HG02852 (cell line): ENCODE results near the gene FOXQ1.
"Not testable (repeated sequence)": the region's sequence is repeated elsewhere in the genome, so short reads cannot be mapped to it uniquely, and the experiment has no call there.

ENCODE experiments used
- ATAC-seq: cut with Tn5 transposase; IDR thresholded peaks from one replicate; pipeline ENCODE4 v1.9.1; 2021; ENCODE audit warnings: mild to moderate bottlenecking, moderate library complexity; ENCODE audit not compliant: unreplicated experiment

FOXQ1 gene

GRCh38 chr6:1321738-1322137 is 9.8 kb downstream of the FOXQ1 start:
- no peak for ATAC-seq

DNA sequence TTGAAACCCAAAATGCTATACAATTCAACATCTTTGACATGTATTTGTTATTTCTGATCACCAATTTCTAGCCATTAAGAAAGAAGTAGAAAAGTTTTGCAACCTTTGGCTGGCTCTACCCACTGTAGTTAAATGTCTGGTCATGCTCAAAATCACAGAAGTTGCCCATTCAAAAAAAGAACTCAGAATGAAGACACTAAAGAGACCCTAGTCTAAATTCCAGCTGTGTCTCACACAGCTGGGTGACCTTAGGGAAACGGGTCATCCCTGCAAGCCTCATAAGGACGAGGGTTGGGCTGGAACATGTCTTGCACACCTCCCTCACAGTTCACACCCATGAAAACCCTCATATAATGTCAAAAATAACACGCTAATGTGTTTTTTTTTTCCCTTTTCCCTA is 10.3 kb downstream of the FOXQ1 start:
- no peak for ATAC-seq

DNA sequence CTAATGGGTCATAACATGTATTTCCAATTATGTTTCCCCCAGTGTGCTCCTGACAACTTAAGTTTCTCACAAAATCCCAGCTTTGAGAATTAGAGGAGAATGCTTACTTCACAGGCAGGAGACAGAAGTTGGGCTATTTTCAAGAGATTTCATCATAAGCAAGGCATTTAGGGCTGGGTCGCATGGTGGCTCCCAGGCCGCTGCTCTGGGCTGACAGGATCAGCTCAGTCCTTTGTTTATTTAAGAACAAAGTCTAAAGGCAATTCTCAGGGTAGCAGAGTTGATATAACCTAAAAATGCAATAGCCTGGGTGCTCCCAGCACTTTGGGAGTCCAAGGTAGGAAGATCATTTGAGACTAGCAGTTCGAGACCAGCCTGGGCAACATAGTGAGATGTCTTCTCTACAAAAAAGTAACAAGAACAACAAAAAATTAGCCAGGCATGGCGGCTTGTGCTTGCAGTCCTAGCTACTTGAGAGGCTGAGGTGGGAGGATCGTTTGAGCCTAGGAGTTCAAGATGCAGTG is 10.9 kb downstream of the FOXQ1 start:
- ATAC-seq = no peak

DNA sequence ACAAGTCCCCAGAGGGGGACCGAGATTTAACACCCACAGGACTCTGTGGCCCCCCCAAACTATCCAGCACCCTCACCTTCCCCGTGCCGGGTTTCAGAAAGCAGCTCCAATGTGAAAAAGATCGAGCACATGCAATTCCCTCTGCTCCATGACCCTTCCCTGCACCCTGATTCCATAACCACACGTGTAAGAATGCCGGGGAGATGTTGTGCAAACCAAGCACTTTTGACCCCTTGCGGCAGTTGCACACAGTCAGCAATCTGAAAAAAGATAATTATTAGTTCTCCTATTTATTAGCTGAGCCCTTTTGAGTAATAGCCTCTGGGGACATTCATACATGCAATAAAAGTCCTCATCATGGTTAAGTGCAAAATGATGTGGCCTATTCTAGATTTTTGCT is 13.0 kb downstream of the FOXQ1 start:
- no peak for ATAC-seq

DNA sequence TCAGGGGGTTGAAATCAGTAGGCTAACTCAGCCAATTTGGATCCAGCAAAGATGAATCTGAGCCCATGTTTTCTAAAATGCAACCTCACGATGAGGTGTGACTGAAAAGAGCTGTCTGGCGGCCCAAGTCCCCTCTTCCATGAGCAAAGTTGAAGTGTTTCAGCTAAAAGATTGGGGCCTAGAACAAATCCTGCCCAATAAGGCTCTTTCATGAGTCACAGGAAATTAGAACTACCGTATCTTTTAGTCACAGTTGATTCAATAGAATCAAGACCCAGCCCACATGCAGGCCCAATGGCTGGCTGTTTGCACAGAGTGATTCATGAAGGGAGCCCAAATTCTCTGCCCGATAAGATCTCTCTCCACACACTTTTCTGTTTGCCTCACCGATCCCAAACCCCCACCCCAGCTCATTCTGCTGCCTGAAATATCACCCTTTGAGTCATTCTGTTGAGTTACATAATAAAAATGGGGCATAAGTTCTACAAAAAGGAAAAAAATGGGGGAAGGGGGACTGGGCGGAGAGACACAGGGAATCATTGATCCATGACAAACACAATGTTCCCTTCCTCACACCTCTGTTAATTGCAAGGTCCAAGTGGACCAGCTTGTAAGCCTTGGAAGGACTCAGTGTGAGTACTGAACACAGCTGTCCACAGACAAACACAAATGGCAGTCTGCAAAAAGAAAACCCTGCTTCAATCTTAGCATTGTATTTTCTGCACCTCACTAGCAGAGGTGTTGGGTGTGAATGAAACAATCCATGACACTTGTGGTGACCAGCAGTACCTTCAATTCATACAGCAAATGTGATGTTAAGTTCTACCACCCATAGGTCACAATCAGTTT is 13.8 kb downstream of the FOXQ1 start:
- no peak for ATAC-seq

DNA sequence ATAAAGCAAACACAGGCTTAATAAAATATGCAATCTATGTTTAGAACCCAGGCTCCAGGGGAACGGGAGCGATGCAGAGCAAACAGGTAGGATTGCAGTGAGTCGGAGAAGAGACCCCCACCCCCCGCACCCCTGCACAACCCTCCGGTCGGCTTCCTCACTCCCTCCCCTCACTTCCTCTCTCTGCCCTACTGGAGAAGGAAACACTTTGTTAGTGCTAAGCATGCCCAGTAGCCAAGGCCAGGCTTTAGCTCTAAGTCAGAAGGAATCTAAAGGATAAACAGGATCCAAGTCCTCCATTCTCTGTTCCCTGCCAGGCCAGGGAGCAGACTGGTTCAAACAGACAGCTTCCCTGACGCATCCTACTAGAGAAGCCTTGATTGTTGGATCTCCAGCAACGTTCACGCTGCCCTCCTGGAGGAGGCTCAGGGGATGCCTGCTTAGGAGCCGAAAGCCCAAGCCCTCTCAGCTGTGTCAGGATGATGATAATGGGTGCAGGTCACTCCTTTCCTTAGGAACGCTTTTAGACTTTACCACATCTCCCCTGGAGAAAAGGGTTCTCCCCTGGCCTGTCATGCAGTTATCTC is 14.7 kb downstream of the FOXQ1 start:
- no peak for ATAC-seq

GRCh38 chr6:1327630-1328029 is 15.7 kb downstream of the FOXQ1 start:
- no peak for ATAC-seq

DNA sequence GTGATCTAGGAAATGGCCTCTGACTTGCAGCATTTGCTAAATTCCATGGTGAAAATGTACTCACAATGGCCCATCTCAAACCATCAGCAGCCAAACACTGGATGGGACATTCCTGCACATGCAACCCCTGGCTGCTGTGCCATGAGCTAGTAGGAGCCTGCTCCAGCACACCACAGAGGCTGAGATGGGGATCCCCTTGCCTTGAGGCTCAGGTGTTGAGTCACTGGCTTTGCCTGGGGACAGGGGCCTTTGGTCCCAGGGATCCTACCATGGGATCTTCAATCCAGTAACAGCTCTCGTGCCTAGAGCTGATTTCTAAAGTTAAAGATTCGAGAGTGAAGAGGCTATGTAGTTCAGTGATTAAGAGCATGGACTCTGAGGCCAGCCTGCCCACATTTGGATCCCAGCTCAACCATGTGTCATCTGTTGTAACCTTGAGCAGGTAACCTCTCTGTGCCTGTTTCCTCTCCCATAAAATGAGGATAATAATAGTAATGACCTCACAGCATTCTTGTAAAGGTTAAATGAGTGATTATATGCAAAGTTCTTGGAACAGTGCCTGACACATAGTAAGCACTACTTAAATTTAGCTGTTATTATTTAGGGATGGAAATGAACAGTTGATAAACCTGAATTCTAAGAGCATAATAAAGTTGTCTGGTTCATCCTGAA is 16.4 kb downstream of the FOXQ1 start:
- ATAC-seq = no peak

GRCh38 chr6:1329708-1330107 is 17.8 kb downstream of the FOXQ1 start:
- ATAC-seq = no peak

DNA sequence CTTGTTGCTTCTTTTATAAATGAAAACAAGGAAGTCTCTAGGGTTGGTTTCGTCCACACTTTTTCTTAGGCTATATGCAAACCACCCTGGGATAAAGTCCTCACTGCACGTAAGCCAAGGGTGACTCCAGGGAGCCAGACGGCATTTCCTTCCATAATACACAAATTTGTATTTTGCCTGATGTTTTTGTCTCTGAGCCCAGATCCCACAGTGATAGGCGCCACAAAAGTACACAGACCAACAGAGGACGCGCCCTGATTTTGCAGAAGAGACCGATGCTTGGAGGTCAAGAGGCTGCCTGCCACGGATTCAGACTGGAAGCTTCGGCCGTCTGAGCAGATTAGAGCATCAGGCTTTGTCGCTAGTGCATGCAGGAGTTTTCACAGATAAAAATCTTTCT is 22.8 kb downstream of the FOXQ1 start:
- ATAC-seq = no peak

- ATAC-seq = no peak
Measured at GRCh38 chr6:1335367-1336037, 23.6 kb downstream of the FOXQ1 start.

- ATAC-seq = no peak
Measured at GRCh38 chr6:1336246-1336843, 24.4 kb downstream of the FOXQ1 start.

- ATAC-seq = no peak
Measured at GRCh38 chr6:1337791-1338190, 25.9 kb downstream of the FOXQ1 start.

- ATAC-seq = no peak
Measured at GRCh38 chr6:1346101-1346500, 34.2 kb downstream of the FOXQ1 start.

- no peak for ATAC-seq
Measured at GRCh38 chr6:1346558-1347091, 34.7 kb downstream of the FOXQ1 start.

GRCh38 chr6:1347161-1347560 is 35.3 kb downstream of the FOXQ1 start:
- ATAC-seq = no peak

GRCh38 chr6:1348675-1349074 is 36.8 kb downstream of the FOXQ1 start:
- ATAC-seq = no peak

GRCh38 chr6:1349655-1350054 is 37.8 kb downstream of the FOXQ1 start:
- ATAC-seq = no peak

GRCh38 chr6:1351381-1352008 is 39.6 kb downstream of the FOXQ1 start:
- ATAC-seq = no peak

GRCh38 chr6:1355068-1355467 is 43.2 kb downstream of the FOXQ1 start:
- ATAC-seq = not testable (repeated sequence)
